IMR-90 (cell line): Measurements from ENCODE around the gene CYP46A1. TPM values are rescaled to one million over a fixed set of nuclear protein-coding genes. Genes with fewer than 3 reads are reported as not detected.

Experiments used
- ATAC-seq: fragments of 200-7000 bp; cut with Tn5 transposase; 2 replicates; pipeline ENCODE4 v1.9.1; 2020; ENCODE audit warnings: low read depth, mild to moderate bottlenecking, moderate library complexity
- BruUV-seq: library from RNA; stranded (reverse); fragments of 400-500 nt; replicated peaks from 2 replicates; lab custom pipeline; 2021; lab: Mats Ljungman, UMichigan
- CTCF ChIA-PET: fragments of 300-600 bp; formaldehyde crosslinking; extraction: SDS; loops from one replicate; lab custom pipeline; 2021; ENCODE audit warnings: antibody characterized with exemption; lab: Yijun Ruan, JAX
- POLR2A ChIA-PET: fragments of 300-600 bp; sonication (Branson Sonifier 250); formaldehyde crosslinking; loops from one replicate; lab custom pipeline; 2022; ENCODE audit warnings: antibody characterized with exemption; ENCODE audit not compliant: unreplicated experiment; lab: Charles Lee
- DNase-seq: peaks from one replicate; pipeline ENCODE4 v3.0.0; 2013
- H2AFZ ChIP-seq: replicated peaks from 2 replicates; pipeline ENCODE3; 2013; ENCODE audit warnings: low read length, mild to moderate bottlenecking; ENCODE audit not compliant: poor library complexity
- H2AK5ac ChIP-seq: 2 replicates; pipeline ENCODE4 v1.6.1; 2013; ENCODE audit warnings: low read depth, low read length, inconsistent platforms
- H2AK9ac ChIP-seq: replicated peaks from 2 replicates; pipeline ENCODE3; 2013; ENCODE audit warnings: mild to moderate bottlenecking, low read depth, low read length, moderate library complexity; ENCODE audit not compliant: poor library complexity
- H2BK120ac ChIP-seq: 2 replicates; pipeline ENCODE4 v1.6.1; 2013; ENCODE audit warnings: low read depth, low read length, inconsistent platforms
- H2BK15ac ChIP-seq: 3 replicates; pipeline ENCODE4 v1.6.1; 2013; ENCODE audit warnings: low read depth, low read length, inconsistent platforms
- H2BK20ac ChIP-seq: 2 replicates; pipeline ENCODE4 v1.6.1; 2013; ENCODE audit warnings: low read depth, mild to moderate bottlenecking, inconsistent platforms, low read length, moderate library complexity
- H2BK5ac ChIP-seq: 2 replicates; pipeline ENCODE4 v1.6.1; 2013; ENCODE audit warnings: mild to moderate bottlenecking, low read depth, low read length, inconsistent platforms; ENCODE audit not compliant: poor library complexity, severe bottlenecking
- H3K14ac ChIP-seq: replicated peaks from 2 replicates; pipeline ENCODE4 v1.6.1; 2013; ENCODE audit warnings: low read depth, low read length, inconsistent platforms
- H3K18ac ChIP-seq: 2 replicates; pipeline ENCODE4 v1.6.1; 2013; ENCODE audit warnings: low read depth, low read length, control low read depth
- H3K23ac ChIP-seq: 2 replicates; pipeline ENCODE4 v1.6.1; 2013; ENCODE audit warnings: low read depth, low read length, inconsistent platforms
- H3K27ac ChIP-seq: 2 replicates; pipeline ENCODE4 v1.5.1; 2013; ENCODE audit warnings: mild to moderate bottlenecking, control low read depth, low read length; ENCODE audit not compliant: insufficient read depth
- H3K27me3 ChIP-seq: 2 replicates; pipeline ENCODE4 v1.6.1; 2013; ENCODE audit warnings: low read length; ENCODE audit not compliant: control insufficient read depth, insufficient read depth
- H3K36me3 ChIP-seq: 2 replicates; pipeline ENCODE4 v1.6.1; 2013; ENCODE audit warnings: low read length, mixed read lengths; ENCODE audit not compliant: control insufficient read depth, insufficient read depth
- H3K4ac ChIP-seq: 2 replicates; pipeline ENCODE4 v1.6.1; 2013; ENCODE audit warnings: low read depth, low read length, inconsistent platforms
- H3K4me1 ChIP-seq: 2 replicates; pipeline ENCODE4 v1.6.1; 2013; ENCODE audit warnings: low read length, mixed read lengths; ENCODE audit not compliant: control insufficient read depth, insufficient read depth
- H3K4me2 ChIP-seq: 2 replicates; pipeline ENCODE4 v1.6.1; 2013; ENCODE audit warnings: low read depth, mild to moderate bottlenecking, control low read depth, low read length, moderate library complexity
- H3K4me3 ChIP-seq: 2 replicates; pipeline ENCODE4 v1.5.1; 2013; ENCODE audit warnings: low read depth, mild to moderate bottlenecking, control low read depth, low read length, moderate library complexity; ENCODE audit not compliant: insufficient read depth
- H3K56ac ChIP-seq: 2 replicates; pipeline ENCODE4 v1.6.1; 2013; ENCODE audit warnings: low read length, inconsistent platforms; ENCODE audit not compliant: insufficient read depth; ENCODE audit errors: extremely low read depth
- H3K79me1 ChIP-seq, 2 experiments: 2 replicates each; pipeline ENCODE4 v1.6.1; 2013; ENCODE audit warnings: low read length in 2 of 2, inconsistent platforms in 1 of 2, low read depth in 1 of 2
- H3K9ac ChIP-seq: 2 replicates; pipeline ENCODE4 v1.6.1; 2013; ENCODE audit warnings: low read depth, low read length, control low read depth
- H3K9me1 ChIP-seq: 2 replicates; pipeline ENCODE4 v1.6.1; 2013; ENCODE audit warnings: low read length, inconsistent platforms; ENCODE audit not compliant: insufficient read depth
- H3K9me3 ChIP-seq: 2 replicates; pipeline ENCODE4 v1.6.1; 2013; ENCODE audit warnings: low read length; ENCODE audit not compliant: control insufficient read depth, insufficient read depth
- H4K20me1 ChIP-seq: 2 replicates; pipeline ENCODE4 v1.6.1; 2013; ENCODE audit warnings: low read length, inconsistent platforms; ENCODE audit not compliant: insufficient read depth
- H4K5ac ChIP-seq: 2 replicates; pipeline ENCODE4 v1.6.1; 2013; ENCODE audit warnings: mild to moderate bottlenecking, low read depth, low read length, control low read depth
- H4K8ac ChIP-seq, 2 experiments: 2 replicates each; pipeline ENCODE4 v1.6.1; 2013; ENCODE audit warnings: low read depth in 2 of 2, low read length in 2 of 2, control low read depth in 1 of 2, inconsistent platforms in 1 of 2
- H4K91ac ChIP-seq: 2 replicates; pipeline ENCODE4 v1.6.1; 2013; ENCODE audit warnings: low read depth, low read length, inconsistent platforms; ENCODE audit not compliant: insufficient read depth
- CHD1 ChIP-seq: IDR thresholded peaks from 2 replicates; pipeline ENCODE4 v1.6.1; 2012; ENCODE audit warnings: low read depth, low read length, improper control_type of control experiment
- WGBS, 2 experiments: methylation state at CpG; one replicate each; pipeline versions ENCODE4 v1.1.5 to v1.1.7; 2013; ENCODE audit warnings: missing lambda C conversion rate in 2 of 2; ENCODE audit not compliant: insufficient read length in 1 of 2; ENCODE audit errors: extremely low coverage in 2 of 2; 5-methylcytosine and 5-hydroxymethylcytosine counted together
- dilution Hi-C: fragments of 300-500 bp; cut with HindIII; formaldehyde crosslinking; loops from one replicate; pipeline ENCODE4 v1.14.3; 2018; ENCODE audit warnings: low sequenced_read_pairs; ENCODE audit not compliant: unreplicated experiment
- in situ Hi-C: fragments of 300-500 bp; cut with MboI; formaldehyde crosslinking; loops from 3 replicates; pipeline ENCODE4 v1.14.3; 2019; ENCODE audit warnings: low sequenced_read_pairs, inconsistent platforms, mixed read lengths
- intact Hi-C: fragments of 100-400 bp; cut with micrococcal nuclease; formaldehyde crosslinking; loops from 2 replicates; pipeline ENCODE4 v1.10.0; 2022
- polyA plus RNA-seq, 3 experiments: library from polyadenylated mRNA; depleted of rRNA; stranded (reverse); fragments of >200 nt; gene quantifications; 2 replicates each; pipeline ENCODE4 v1.2.3, GENCODE V29; 2012; ENCODE audit warnings: low replicate concordance in 1 of 3
- total RNA-seq: library from RNA; depleted of rRNA; stranded (reverse); fragments of >200 nt; gene quantifications from 2 replicates; pipeline ENCODE4 v1.2.3, GENCODE V29; 2012

CYP46A1 gene
- total and polyA plus RNA-seq, 2 of the 4 experiments (the other 2 are of a cell fraction) = 0.18 to 0.31 TPM

- WGBS, 2 experiments = no CpG with 5 or more reads among the region's 6 CpGs
- Histone ChIP-seq H2AK5ac (no peak overlapping the region), H2BK5ac (no peak overlapping the region), H2BK120ac (no peak overlapping the region), H3K14ac (no peak overlapping the region), H4K91ac (no peak overlapping the region), H2AK9ac (no peak overlapping the region), H3K27me3 (peaks cover 17% of the 10 kb centered on the region), H3K79me1 (no peaks in the 10 kb centered on the region), H3K4me3 (no peak overlapping the region), H3K4ac (no peak overlapping the region), H3K4me2 (no peak overlapping the region), H3K23ac (no peak overlapping the region), H3K36me3 (no peaks in the 10 kb centered on the region), H2BK20ac (no peak overlapping the region), H3K4me1 (no peaks in the 10 kb centered on the region), H4K8ac (no peak overlapping the region), H3K56ac (no peak overlapping the region), H3K9me3 (peaks cover 4% of the 10 kb centered on the region), H4K20me1 (no peaks in the 10 kb centered on the region), H2AFZ (no peak overlapping the region), H3K9me1 (no peaks in the 10 kb centered on the region), H3K9ac (no peak overlapping the region), H3K18ac (no peak overlapping the region), H3K27ac (no peak overlapping the region), H2BK15ac (no peak overlapping the region), H4K5ac (no peak overlapping the region)
- ATAC-seq (no peak), DNase-seq (no peak)
- intact Hi-C loops = no loop called here
- no TSS peak for BruUV-seq
- no peak for TF ChIP-seq CHD1
- in situ Hi-C loops = no loop called here
- dilution Hi-C loops = no loop called here
- ChIA-PET POLR2A (no interaction called here), CTCF (no interaction called here)
Observed at GRCh38 chr14:99698236-99698635, 14.1 kb downstream of the CYP46A1 start.
